ENCODE measurements around the gene RNF111.

RNF111 gene

DNA sequence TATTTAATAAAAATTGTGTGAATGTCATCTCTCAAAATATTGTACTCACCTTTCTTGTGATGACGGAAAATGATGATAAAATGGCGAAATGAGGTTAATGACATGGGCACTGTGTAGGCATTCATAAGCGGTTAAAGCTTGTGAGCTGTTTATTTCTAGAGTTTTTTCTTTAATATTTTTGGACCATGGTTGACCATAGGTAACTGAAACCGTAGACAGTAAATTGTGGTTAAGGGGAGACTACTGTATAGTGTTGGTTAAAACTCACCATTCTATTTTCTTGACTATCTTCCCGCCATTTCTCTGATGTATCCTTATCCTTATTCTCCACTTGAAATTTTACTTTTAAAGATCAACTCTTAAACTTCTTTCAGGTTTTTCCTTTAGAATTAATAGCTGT, 14.5 kb downstream of the RNF111 start:
- DNase-seq, result no peak

- DNase-seq, result no peak
These were observed 15.0 kb downstream of the RNF111 start for GRCh38 chr15:59002418-59002859.

- DNase-seq, result no peak
These were observed 18.1 kb downstream of the RNF111 start for GRCh38 chr15:59005579-59005978.

DNA sequence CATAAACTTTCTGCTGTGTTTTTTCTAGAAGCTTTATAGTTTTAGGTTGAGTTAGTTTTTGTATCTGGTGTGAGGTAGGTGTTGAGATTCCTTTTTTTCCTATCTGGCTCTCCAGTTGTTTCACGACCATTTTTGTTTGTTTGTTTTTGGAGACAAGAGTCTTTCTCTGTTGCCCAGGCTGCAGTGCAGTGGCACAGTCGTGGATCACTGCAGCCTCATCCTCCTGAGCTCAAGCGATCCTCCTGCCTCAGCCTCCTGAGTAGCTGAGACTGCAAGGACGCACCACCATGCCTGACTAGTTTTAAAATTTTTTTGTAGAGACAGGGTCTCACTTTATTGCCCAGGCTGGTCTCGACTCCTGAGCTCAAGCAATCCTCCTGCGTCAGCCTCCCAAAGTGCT, 20.6 kb downstream of the RNF111 start:
- no peak for DNase-seq

- no peak for DNase-seq
These were observed 23.9 kb downstream of the RNF111 start for GRCh38 chr15:59011262-59011952.

DNA sequence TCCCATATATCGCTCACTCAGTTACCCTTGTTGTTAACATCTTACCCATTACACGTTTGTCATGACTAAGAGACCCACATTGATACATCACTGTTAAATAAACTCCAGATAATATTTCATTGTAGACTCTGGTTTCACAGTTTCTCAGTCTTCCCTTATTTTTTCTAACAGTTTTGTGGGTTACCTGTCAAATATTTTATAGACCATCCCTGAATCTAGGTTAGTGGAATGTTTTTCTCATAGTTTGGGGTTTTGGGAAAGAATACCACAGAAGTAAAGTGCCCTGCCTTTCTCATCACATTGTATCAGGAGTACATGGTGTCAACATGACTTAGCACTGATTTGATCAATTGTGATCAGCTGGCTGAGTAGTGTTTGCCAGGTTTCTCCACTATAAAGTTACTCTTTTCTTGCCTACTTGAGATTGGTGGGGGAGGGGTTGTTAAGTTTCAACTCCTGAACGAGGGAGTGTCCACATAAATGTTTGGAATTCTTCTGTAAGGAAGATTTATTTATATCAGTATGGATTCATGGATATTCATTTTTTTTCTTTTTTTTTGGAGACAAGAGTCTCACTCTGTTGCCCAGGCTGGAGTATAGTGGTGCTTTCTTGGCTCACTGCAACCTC, 25.9 kb downstream of the RNF111 start:
- DNase-seq, result no peak

DNA sequence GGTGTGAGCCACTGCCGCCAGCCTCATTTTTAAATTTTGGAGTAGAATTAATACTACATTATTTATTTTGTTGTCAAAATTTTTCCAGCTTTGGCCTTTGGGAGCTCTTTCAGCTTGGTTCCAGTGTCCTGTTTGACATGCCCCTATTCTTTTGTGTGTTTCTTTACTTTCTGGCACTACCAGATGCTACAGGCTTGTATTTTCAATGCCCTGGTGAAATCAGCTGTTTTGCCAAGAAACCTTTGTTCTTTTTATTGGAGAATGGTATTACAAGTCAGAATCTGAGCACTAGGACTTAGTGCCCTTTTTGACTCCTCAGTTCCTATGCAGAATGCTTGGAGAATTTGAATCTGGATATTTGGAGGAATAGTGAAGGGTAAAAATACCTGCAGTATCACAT, 26.6 kb downstream of the RNF111 start:
- DNase-seq, result no peak

DNA sequence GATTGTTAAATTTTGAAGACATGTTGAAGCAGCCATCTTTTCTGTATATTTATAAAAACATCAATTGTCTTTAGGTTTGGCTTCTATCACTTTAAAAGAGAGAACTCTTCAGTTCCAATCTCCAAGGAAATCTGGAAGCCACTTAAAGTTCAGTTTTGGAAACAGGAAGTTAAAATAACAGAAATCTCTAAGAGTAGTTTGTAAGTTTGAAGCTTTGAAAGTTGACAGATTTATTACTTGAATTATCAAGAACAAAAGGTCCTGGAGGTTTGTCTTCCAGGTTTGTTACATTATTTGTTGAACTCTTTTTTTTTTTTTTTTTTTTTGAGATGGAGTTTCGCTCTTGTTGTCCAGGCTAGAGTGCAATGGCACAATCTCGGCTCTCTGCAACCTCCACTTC, 30.0 kb downstream of the RNF111 start:
- no peak for DNase-seq

DNA sequence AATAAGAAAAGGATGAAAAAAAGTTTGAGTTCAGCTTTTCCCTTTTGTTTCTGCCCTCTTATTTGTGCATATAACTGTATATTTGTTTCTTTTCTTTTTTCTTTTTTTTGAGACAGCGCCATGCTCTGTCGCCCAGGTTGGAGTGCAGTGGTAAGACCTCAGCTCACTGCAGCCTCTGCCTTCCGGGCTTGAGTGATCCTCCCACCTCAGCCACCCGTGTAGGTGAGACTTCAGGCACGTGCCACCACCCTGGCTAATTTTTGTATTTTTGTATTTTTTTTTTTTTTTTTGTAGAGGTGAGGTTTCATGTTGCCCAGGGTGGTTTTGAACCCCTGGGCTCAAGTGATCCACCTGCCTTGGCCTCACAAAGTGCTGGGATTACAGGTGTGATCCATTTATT, 31.4 kb downstream of the RNF111 start:
- no peak for DNase-seq

DNA sequence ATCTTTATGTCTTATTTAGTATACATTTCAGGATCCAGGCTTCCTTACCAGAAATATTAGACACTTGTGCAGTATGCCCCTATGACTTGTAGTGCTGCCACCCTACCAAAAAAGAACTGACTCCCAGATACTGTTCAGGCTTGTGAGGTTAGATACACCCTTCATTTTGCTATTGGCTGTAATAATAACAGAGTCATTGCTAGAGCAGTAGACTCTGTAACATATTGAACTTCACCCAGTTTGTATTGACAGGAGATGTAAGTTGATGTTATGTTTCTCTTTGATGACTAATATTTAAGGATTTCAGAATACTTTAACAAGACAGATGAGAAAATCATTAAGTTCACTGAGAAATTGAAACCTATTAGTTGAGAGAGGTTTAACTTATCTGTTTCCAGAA, 32.9 kb downstream of the RNF111 start:
- DNase-seq, result no peak

DNA sequence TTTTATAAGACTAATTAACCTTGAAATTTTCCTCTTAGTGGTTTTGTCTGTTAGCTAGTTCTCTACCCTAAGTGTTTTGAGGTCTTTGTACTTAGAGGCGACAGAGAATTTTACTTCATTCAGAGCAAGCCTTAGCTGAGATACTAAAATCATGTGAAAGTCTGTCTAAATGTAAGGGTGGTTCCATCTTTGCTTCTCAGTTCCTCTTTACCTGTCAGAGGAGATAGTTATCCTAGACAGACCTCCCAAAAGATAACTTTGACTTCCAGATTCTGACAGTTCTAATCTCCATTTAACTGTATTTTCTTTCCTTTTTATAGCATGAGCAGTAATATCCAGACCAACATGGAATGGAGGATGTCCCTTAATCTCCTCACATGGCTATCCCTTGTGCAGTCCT, 34.7 kb downstream of the RNF111 start:
- DNase-seq, result no peak

DNA sequence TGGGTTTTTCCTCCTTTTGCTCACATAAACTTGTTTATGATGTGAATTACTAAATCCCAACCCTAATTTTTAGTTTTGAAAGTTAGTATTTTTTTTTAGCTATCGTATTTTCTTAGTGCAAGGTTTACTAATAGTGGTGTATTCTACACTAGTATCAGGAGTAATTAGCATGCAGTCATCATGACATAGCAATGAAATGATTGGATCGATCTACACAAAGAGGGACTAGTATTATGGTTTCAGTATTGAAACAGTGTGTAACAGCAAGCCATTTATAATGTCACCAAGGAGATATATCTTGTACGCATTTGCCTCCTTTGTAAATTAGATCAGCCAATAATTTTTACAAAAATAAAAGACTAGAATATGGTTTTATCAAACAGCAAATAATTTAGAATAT, 38.7 kb downstream of the RNF111 start:
- no peak for DNase-seq

DNA sequence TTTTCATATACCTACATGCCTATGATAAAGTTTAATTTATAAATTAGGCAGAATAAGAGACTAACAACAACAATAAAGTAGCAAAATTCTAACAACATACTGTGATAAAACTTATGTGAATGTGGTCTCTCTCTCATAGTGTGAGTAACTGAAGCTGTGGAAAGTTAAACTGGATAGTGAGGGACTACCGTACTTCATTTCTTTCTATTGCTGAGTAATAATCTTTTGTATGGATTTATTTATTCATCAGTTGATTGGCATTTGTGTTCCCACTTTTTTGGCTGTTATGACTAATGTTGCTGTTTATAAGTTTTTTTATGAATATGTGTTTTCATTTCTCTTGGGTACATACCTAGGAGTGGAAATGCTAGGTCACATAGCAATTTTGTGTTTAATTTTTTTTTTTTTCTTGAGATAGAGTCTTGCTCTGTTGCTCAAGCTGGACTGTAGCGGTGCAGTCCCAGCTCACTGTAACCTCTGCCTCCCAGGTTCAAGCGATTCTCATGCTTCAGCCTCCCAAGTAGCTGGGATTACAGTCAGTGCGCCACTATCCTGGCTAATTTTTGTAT, 41.0 kb downstream of the RNF111 start:
- no peak for DNase-seq

DNA sequence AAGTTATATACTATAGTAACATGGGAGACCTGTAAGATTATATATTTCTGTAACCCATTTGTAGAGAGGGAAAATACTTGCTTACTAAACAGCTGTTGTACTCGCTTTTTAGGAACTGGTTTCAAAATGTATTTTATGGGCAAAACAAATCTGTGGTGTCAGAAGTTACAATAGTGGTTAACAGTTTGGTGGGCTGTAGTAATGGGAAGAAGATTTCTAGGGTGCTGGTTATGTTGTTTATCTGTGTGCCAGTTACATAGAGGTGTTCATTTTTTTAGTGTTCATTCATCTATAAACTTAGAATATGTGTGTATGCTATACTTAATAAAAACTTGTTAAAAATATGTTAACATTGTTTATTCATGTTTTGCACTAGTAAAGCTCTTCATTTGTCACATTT, 42.1 kb downstream of the RNF111 start:
- DNase-seq, result no peak

DNA sequence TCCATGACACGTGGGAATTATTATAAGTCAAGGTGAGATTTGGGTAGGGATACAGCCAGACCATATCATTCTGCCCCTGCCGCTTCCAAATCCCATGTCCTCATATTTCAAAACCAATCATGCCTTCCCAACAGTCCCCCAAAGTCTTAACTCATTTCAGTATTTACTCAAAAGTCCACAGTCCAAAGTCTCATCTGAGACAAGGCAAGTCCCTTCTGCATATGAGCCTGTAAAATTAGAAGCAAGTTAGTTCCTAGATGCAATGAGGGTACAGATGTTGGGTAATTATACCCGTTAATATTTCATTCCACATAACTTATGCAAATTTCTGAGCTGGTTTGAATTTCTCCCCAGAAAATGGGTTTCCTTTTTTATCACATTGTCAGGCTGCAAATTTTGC, 47.7 kb downstream of the RNF111 start:
- no peak for DNase-seq

DNA sequence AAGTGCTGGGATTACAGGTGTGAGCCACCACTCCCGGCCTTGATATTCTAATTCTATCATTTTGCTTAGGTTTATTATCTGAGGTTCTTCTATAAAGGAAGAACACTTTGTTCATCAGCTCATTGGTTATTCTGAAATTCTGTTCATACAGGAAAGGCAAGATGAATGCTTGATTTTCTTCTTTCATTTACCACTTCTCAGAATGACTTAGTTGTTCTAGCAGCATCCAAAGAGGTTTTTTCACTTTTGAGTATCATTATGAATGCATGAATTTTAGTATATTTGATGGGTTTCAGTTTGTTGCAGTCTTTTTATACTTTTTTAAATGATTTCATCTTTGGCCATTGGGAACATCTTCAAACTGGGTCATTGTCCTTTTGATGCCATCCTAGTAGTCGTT, 51.8 kb downstream of the RNF111 start:
- DNase-seq, result no peak

- DNase-seq, result no peak
These were observed 54.6 kb downstream of the RNF111 start for GRCh38 chr15:59042041-59042440.

DNA sequence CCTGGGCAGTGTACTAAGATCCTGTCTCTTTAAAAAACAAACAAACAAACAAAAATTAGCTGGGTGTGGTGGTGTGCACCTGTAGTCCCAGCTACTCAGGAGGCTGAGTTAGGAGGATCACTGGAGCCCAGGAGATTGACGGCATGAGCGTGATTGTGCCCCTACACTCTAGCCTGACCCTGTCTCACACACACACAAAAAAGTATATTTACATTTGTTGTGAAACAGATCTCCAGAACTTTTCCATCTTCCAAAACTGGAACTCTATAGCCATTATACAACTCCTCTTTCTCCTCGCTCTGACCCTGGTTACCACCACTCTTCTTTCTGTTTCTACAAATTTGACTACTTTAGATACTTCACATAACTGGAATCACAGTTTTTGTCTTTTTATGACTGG, 61.4 kb downstream of the RNF111 start:
- DNase-seq, result no peak

DNA sequence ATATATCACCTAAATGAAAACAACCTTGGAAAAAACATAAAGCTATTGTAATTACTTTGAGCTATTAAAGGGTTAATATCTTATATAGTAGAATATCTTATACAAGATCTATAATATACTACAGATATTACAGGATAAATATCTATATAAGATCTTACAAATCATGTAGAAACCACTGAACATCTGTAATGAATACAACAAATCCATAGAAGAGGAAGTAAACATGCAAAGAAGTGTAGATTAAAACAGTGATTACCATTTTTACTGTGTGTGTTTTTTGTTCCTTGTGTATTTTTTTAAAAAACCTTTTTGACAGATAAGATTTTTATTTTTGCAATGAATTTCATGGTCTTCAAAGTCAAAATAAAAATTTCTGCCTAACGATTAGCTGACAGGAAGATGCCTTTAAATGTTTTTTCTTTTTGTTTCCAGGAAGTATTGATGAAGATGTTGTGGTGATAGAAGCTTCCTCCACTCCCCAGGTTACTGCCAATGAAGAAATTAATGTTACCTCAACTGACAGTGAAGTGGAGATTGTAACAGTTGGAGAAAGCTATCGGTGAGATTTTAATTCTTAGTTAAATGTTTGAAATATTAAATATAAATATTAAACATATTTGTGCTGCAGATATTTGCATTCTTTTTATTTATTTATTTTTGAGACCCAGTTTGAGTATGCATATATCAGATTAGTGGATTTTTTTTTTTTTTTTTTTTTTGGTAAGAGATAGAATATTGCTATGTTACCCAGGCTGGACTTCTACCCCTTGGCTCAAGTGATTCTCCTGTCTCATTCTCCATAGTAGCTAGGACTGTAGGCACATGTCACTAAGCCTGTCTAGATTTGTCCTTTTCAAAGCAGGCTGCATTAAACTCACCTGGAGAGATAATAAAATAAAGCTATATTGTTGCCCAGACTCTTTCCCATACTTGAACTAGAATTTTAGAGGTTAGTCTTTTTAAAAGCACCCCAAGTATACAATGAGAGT, 64.7 kb downstream of the RNF111 start:
- DNase-seq, result no peak

GRCh38 chr15:59052915-59053407, 65.5 kb downstream of the RNF111 start:
- DNase-seq, result no peak

DNA sequence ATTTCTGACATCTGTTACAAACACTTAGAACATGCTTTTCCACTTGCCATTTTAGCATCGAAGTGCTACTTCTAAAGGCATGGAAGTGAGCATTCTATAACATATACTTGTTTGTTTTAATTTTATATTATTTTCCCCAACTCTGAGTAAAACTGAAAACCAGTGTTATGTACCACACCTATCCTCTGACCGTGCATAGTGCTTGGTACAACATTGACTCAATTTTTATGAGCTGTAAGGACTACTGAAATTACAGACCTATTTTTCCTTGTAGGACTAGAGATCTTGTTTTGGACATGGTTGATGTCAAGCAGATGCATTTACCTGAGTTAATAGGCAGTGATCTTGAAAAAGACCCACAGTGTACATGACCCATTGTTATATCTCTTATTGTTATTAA, 66.0 kb downstream of the RNF111 start:
- DNase-seq, result no peak

GRCh38 chr15:59059076-59059597, 71.7 kb downstream of the RNF111 start:
- DNase-seq, result no peak

DNA sequence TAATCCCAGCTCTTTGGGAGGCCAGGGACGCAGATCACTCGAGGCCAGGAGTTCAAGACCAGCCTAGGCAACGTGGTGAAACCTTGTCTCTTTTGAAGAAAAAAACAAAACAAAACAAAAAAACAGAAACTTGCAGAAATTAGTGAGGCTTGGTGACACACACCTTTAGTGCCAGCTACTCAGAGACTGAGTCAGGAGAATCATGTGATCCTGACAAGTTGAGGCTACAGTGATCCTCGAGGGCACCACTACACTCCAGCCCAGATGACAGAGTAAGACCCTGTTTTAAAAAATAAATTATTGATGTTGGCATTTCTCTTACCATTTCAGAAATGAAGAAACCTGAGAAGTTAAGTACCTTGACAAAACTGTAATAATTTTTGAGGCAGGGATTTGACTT, 72.9 kb downstream of the RNF111 start:
- DNase-seq, result no peak

Data from DMS53 (cell line).